Activated CD4-positive, alpha-beta T cell treated with anti-CD3 and anti-CD28 coated beads for 24 hours (primary cell): ENCODE measurements around the gene PIP4K2C.
"Not testable (repeated sequence)": the region's sequence is repeated elsewhere in the genome, so short reads cannot be mapped to it uniquely, and the experiment has no call there.

Source experiments
- DNase-seq, 2 donors: peaks; one replicate each; pipeline ENCODE4 v3.0.0-alpha.2; 2020; ENCODE audit warnings: low read depth in 2 of 2

PIP4K2C gene

DNA sequence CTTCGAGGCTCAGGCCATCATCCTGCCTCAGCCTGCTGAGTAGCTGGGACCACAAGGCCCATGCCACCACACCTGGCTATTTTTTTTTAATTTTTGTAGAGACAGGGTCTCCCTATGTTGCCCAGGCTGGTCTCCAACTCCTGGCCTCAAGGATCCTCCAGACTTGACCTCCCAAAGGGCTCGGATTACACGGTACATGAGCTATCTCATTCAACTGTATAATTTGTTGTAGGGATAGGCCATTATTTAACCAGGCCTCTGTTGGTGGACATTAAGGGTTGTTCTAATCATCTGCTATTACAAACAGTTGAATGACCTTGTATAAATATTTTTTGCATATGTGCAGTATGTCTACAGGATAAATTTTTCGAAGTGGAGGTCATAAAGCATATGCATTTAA lies 32.1 kb upstream of the PIP4K2C start:
- DNase-seq = no peak

DNA sequence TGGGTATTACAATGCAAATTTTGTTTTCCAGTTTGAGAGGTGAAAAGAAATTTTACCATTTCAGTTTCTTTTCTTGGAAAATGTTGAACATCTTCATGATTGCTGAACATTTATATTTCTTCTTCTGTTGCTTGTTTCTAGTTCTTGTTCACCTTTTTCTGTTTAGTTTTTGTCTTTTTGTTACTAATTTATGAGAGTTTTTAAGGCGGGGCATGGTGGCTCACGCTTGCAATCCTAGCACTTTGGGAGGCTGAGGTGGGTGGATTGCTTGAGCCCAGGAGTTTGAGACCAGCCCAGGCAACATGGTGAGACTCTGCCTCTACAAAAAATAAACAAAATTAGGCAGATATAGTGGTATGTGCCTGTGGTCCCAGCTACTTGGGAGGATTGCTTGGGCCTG lies 30.5 kb upstream of the PIP4K2C start:
- DNase-seq = no peak

DNA sequence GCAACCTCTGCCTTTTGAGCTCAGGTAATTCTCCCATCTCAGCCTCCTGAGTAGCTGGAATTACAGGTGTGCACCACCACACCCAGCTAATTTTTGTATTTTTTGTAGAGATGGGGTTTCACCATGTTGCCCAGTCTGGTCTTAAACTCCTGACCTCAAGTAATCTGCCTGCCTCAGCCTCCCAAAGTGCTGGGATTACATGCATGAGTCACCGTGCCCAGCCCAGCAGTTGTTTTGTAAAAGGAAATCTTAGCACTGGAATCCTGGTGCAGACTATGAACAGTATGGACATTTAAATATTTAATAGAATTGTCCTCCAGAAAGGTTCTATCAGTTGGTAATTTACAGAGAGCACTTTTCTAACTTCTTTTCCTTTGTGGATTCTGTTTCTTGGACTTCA lies 29.9 kb upstream of the PIP4K2C start:
- not testable (repeated sequence) for DNase-seq

DNA sequence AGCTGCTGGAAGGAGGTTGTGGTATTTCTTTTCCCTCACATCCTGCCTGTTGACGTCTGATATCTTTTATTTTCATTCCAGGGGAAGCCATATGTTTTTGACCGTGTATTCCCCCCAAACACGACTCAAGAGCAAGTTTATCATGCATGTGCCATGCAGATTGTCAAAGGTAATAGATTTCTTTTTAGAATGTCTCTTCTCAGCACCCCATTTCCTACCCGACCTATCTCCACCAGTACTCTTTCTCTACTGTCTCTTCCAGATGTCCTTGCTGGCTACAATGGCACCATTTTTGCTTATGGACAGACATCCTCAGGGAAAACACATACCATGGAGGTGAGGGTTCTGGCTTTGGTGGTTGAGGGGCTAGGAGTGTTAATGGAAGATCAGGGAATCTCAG lies 27.6 kb upstream of the PIP4K2C start:
- no peak for DNase-seq

DNA sequence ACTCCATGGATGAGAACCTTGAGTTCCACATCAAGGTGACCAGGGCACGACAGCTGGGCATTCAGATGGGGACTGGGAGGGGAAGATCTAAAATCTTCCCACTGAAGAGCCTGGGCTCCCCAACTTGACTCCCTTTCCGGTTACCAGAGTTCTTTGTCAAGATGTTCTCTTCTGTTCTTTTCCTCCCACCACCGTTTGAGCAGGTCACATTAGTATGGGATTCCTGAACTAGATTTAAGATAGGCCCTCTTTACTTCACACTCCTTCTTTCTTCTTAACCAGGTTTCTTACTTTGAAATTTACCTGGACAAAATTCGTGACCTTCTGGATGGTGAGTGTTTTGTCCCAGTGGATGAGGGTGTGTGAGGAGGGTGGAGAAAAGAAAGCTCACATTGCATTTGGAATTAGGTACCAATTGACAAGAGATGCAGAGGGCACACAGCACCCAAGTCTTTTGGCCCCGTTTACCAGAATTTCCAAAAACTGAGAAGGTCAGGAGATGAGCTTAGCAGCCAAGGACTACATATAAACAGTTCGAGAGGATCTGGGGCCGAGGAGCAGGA lies 26.7 kb upstream of the PIP4K2C start:
- no peak for DNase-seq

DNA sequence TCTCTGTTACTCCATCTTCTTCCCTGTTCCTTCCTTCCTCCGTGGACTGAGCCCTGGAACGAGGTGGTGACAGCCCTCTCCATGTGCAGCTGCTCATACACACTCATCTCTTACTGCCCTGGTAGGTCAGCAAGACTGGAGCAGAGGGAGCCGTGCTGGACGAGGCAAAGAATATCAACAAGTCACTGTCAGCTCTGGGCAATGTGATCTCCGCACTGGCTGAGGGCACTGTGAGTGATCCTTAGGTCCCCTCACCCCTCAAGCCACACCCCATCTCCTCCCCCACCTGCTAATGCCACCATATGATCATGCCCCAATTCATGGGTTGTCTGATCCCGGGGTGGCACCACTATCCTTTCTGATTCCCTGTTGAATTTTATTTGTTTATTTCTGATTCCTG lies 22.2 kb upstream of the PIP4K2C start:
- no peak for DNase-seq

DNA sequence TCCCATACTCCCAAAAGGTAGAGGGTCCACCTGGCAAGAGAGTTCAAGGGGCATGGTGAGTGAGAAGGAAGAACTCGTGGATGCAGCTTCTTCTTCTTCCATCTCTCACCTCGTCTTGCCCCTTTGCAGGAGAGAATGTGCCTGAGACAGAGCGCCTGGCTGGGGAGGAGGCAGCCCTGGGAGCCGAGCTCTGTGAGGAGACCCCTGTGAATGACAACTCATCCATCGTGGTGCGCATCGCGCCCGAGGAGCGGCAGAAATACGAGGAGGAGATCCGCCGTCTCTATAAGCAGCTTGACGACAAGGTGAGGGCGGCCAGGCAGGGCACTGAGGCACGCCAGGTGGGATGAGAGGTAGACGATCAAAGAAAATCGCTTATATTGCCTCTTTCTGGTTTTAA lies 21.1 kb upstream of the PIP4K2C start:
- no peak for DNase-seq

DNA sequence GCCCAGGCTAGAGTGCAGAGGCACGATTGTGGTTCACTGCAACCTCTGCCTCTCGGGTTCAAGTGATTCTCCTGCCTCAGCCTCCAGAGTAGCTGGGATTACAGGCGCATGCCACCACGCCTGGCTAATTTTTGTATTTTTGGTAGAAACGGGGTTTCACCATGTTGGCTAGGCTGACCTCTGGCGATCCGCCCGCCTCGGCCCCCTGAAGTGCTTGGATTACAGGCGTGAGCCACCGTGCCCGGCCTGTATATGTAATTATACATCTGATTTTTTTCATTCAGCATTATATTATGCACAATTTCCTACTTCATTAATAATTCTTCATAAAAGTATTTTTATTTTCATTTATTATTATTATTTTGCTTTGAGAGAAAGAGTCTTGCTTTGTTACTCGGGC lies 20.6 kb upstream of the PIP4K2C start:
- not testable (repeated sequence) for DNase-seq

DNA sequence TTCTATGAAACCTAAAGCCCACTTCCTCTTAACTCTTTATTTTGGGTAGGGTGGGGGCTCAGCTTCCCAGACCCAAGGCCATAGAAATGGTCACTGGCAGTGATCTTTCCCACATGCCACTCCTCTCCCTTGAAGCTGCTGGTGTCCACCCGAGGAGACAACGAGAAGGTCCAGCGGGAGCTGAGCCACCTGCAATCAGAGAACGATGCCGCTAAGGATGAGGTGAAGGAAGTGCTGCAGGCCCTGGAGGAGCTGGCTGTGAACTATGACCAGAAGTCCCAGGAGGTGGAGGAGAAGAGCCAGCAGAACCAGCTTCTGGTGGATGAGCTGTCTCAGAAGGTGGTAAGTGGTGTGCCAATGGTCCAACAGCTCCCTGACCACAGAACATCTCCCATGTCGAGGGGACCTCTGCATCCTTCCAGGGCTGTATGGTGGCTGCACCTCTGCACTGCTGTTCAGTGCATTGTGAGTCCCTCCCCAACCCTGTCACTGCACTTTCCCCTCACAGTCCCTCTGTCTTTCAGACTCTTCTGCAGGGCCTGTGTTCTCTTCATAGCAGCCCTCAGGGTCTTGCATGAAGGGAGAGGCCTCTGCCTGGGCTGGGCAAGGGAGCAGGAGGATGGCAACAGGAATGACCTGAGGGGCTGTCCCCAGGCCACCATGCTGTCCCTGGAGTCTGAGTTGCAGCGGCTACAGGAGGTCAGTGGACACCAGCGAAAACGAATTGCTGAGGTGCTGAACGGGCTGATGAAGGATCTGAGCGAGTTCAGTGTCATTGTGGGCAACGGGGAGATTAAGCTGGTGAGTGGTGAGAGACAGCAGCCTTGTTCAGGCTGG lies 18.8 kb upstream of the PIP4K2C start:
- DNase-seq = no peak

DNA sequence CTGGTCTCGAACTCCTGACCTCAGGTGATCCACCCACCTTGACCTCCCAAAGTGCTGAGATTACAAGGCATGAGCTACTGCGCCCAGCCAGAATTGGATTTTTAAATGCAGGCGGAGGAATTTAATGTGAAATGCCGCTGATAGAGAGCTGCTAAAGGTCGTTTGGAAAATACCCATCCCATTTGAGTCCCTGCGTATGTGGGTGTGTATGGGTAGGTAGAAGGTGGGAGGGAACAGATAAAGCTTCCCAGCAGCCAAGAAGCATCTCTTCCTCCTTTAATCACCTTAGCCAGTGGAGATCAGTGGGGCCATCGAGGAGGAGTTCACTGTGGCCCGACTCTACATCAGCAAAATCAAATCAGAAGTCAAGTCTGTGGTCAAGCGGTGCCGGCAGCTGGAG lies 16.2 kb upstream of the PIP4K2C start:
- DNase-seq = no peak

DNA sequence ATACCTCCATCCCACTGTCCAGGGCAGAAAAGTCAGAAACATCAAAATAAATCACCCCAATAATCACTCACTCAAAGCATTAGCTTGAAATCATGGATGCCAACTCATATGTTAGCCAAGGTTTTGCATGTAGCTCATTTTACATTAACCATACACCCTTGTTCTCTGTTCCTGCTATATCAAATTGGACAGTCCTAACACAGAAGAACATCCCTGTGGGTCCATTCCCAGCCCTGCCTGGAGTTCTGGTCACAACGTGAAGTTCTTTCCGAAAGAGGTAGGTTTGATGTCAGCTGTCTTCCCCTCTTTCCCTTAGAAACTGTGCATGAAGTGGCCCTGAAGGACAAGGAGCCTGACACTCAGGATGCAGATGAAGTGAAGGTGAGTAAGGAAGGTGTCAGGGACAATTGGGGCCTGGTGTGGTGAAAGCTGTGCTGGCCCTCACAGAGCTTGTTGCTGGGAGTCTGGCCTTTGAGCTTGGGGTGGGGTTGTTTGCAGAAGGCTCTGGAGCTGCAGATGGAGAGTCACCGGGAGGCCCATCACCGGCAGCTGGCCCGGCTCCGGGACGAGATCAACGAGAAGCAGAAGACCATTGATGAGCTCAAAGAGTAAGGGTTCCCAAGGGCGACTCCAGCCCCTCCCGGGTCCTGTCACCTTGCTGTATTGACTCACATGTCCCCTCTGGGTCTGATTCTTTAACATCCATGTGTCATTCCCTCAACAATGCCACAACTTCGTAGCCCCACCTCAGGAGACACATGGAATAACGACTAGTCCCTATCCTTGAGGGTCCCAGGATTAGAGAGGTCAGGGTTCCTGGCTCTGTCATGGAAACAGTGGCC lies 15.0 kb upstream of the PIP4K2C start:
- DNase-seq = no peak

DNA sequence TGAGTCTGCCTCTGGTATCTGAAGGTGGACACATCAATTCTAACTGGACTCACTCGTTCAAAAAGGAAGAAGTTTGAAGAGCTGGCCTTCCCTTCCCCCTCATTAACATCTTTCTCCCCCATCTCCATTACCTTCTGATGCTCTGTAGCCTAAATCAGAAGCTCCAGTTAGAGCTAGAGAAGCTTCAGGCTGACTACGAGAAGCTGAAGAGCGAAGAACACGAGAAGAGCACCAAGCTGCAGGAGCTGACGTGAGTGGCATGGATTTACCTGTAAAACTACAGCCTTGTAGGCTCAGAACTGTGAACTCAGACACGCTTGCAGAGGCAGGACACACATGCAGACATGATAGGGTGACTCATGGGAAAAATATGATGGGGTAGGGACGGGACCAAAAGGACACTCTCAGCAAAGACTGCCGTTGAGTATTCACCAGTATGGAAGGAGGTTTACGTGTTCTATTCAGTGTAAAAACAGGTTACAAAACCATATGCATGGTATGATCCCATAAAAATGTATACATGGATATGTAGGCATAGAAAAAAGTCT lies 14.3 kb upstream of the PIP4K2C start:
- DNase-seq = no peak

DNA sequence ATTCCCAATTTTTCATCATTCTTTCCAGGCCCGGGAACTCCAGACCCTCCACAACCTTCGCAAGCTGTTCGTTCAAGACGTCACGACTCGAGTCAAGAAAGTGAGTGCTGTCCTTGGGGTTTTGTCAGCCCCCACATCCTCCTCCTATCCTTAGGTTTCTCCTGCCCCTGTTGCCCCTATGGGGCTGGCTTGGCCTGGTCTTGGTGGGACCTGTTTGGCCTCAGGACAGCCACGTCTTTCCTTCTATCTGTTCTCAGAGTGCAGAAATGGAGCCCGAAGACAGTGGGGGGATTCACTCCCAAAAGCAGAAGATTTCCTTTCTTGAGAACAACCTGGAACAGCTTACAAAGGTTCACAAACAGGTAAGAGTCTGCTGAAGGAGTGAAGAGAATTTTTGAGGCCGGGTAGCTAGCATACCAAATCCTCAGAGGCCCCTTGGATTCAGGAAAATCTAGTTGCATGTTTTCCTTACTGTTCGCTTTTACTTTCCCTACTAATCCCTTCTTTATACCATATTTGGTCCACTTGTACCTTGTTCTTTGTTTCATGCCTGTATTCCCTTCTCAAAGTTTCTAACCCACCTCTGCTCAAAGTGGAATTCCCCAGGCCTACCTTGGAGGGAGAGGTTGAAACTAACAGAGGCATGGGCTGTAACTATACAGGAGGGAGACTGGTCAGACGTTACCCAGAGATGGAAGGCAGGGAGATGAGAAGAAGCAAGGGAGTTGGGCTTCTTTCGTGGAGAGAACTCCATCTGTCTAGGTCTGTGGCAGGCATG lies 12.8 kb upstream of the PIP4K2C start:
- DNase-seq = no peak

DNA sequence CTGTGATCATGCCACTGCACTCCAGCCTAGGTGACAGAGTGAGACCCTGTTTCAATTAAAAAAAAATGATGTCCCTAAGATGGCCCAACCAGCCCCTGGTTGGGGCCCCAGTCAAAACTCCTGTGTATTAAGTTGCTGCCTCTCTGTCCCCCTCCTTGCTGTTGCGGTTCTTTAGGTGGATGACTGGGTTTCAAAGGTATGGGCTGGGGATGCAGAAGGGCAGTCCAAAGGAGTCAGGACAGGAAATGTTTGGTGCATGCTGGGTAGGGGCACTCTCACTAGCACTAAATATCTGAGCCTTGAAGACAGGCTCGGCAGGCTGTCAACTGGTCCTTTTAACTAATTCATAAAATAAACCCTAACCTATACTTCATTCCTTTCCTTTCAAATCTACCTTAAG lies 12.0 kb upstream of the PIP4K2C start:
- DNase-seq = no peak

DNA sequence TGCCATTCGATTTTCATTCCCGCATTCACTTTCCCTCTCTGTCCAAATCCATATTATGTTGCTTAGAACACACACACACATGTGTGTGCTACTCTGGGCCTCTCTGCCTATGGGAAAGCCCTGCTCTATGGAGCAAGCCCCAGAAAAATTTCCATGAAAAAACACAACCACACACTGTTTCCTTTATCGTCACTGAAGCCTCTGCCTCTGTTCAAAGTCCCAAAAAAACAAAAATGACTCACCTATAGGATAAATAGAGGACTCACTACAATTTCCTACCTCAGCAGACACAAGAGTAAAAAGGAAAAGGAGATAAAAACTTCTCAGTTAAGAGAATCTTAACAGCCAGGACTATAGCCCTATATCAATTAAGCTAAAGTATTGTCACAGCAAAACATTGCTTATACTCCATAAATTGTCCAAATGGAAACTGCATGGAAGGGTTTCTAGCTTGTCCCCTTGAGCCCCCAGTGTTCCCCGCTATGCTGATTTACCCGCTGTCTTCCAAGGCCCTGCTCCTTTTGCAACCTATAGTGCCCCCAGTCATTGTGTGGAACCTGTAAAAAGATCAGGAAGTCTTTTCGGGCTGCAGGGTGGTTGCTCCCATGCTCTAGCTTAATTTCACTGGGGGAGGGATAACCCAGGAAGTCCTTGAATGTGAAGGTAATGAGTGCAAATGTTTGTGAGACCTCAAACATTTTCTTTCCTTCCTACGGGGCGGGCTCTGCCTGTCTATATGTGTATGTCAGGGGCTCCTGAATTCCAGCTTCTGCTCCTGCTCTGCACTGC lies 11.1 kb upstream of the PIP4K2C start:
- no peak for DNase-seq

DNA sequence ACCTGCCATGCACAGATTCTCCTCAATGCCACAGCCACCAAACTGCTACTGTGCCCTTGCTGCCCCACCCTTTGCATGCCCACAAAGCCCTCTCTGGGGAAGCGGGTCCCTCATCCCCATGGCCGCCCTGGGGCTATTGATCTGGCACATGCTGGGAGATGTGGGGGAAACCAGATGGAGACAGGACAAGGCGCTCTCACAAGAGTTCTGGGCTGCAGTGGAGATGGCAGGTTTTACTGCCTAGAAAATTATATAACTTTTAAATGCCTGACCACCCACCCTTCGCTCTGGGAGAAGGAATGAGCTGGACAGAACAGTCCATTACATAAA lies 10.6 kb upstream of the PIP4K2C start:
- DNase-seq = no peak

DNA sequence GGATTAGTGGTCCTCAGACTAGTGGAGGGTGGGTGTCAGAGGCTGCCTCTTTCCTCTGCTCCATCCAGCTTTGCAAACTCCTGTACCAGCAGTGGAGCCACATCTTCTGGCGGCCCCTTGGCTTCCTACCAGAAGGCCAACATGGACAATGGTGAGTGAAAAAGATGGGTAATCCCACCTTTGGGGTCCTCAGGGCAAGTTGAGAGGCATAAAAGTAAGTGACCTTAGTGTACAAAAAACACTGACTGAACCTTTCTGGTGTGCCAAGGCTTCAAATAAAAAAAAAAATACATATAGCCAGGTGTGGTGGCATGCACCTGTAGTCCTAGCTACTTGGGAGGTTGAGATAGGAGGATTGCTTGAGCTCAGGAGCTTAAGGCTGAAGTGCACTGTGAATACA lies 9.2 kb upstream of the PIP4K2C start:
- DNase-seq = no peak

DNA sequence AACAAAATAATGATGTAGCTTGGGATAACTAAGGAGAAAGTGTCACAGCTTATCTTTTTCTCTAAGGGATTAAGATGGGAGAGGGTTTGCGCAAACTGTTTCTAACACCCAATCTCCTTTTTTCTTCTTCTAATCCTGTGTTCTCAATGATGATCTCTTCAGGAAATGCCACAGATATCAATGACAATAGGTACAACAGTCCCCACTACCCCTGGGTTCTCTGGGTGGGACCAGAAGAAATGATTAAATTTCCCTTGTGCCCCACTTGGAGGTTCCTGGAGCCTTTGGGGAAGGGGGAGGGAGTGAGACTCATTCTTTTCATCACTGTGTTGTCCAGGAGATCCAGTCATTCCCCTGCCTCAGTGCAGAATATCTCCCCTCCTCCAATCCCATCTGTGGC lies 8.6 kb upstream of the PIP4K2C start:
- DNase-seq = no peak

DNA sequence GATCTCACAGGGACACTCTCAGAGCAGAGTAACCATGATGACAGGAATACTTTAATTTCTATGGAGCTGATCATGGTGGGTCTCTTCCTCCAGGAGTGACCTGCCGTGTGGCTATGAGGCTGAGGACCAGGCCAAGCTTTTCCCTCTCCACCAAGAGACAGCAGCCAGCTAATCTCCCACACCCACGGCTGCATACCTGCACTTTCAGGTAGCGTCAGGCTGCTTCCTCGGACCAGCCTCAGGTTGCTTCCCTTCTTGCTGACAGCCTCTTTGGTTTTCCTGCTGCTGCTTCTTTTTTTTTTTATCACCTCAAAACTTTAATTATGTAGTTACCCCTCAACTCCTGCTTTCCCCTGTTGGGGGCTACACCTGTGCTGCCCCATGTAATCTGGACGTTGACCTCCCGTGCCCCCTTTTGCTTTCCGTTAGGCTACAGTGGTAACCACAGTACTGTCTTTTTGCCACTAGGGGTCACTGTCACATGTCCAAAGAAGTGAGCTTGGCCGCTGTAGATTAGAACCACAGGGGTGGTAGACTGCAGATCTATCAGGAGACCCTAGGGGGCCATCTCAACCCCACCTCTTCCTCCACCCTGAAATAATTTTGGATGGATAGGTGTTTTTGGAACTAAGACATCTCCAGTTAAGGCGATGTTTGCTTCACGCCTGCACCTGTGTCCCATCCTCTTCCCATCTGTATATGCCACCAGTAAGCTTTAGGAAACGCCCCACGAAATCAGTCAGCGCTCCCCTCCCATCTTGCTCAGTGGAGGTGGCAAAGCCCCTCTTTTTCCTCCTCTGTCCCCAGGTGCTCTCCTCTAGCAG lies 7.8 kb upstream of the PIP4K2C start:
- DNase-seq = peak; percentile 24 to 64

DNA sequence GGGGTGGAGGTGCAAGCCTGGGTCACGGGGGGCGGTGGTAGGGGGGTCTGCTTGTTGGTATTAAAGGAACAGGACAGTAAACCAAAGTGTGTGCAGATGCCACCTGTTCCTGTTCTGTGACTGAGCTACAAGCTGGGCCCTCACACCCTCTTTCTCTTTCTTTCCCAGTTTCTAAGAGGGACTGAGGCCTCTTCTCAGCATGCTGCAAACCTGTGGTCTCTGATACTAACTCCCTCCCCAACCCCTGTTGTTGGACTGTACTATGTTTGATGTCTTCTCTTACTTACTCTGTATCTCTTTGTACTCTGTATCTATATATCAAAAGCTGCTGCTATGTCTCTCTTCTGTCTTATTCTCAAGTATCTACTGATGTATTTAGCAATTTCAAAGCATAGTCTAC lies 6.9 kb upstream of the PIP4K2C start:
- DNase-seq = no peak
